GM18867 (cell line): Measurements from ENCODE around the gene SERGEF.

Experiments used
- ATAC-seq: cut with Tn5 transposase; IDR thresholded peaks from one replicate; pipeline ENCODE4 v1.9.1; 2021; ENCODE audit warnings: mild to moderate bottlenecking, moderate library complexity; ENCODE audit not compliant: unreplicated experiment

The SERGEF gene

GRCh38 chr11:17740649-17741235 lies 272.1 kb downstream of the SERGEF start:
- ATAC-seq: no peak

GRCh38 chr11:17739945-17740338 lies 272.9 kb downstream of the SERGEF start:
- no peak for ATAC-seq

DNA sequence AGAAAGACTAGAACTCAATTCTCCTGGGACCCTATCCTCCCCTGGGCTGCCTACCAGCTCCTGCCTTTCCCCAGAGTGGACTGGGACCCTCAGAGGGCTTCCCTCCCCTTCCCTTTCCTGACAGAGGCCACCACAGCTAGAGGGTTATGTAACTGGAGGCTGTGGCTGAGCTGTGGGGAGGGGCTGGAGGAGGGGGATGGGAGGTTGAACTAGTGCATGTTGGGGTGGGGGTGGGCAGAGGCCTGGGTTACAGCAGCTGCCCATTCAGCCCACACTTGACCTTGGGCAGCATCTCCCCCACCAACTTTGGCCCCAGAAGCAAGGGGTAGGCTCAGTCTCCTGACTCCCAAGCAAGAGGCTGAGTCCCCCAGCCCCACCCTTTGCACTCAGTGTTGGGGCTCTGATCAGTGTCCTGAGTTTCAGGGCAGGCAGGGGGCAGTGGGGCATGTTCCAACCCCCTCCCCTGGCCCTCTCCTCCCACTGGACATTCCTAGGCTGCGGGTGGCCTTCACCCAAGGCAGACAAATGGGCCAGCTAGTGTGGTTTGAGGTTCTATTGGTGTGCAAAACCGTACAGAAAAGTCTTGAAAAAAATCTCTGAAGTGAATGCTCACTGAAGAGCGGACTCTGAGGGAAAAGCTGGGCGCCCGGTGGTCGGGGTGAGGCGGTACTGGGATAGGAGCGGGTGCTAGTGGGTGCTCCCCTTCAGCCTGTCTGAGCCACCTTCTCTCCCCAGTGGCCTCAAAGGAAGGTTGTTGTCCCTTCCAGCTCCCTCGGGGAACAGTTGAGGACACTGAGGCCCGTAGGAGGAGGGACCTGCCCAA lies 274.5 kb downstream of the SERGEF start:
- no peak for ATAC-seq
